ENCODE results near the gene DTNA.

- TF ChIP-seq CTCF (IDR thresholded peaks at IDR 0.05; ENCODE audit: low read depth, low read length, poor library complexity, severe bottlenecking) (no peak), EZH2phosphoT487 (IDR thresholded peaks at IDR 0.05; ENCODE audit: borderline replicate concordance, low read length) (no peak)
These were observed 96.4 kb downstream of the DTNA start for GRCh38 chr18:34806527-34806926.

All from DOHH2 (cell line).